GM19328 (cell line): ENCODE data around the gene STUM.

Experiments used
- ATAC-seq: cut with Tn5 transposase; IDR thresholded peaks from one replicate; pipeline ENCODE4 v1.9.1; 2021; ENCODE audit warnings: mild to moderate bottlenecking, moderate library complexity; ENCODE audit not compliant: unreplicated experiment

The STUM gene

GRCh38 chr1:226649244-226649643 is 100.7 kb downstream of the STUM start:
- ATAC-seq: no peak

- no peak for ATAC-seq
These were observed 101.2 kb downstream of the STUM start for GRCh38 chr1:226649780-226650179.

GRCh38 chr1:226650236-226650841 is 101.8 kb downstream of the STUM start:
- no peak for ATAC-seq

GRCh38 chr1:226651041-226651731 is 102.6 kb downstream of the STUM start:
- no peak for ATAC-seq

- no peak for ATAC-seq
These were observed 103.2 kb downstream of the STUM start for GRCh38 chr1:226651732-226652105.

- ATAC-seq: no peak
These were observed 104.0 kb downstream of the STUM start for GRCh38 chr1:226652613-226653012.

GRCh38 chr1:226653311-226653921 is 104.9 kb downstream of the STUM start:
- peak; percentile 73 for ATAC-seq

- ATAC-seq: no peak
These were observed 105.6 kb downstream of the STUM start for GRCh38 chr1:226654046-226654667.

- no peak for ATAC-seq
These were observed 106.1 kb downstream of the STUM start for GRCh38 chr1:226654668-226655055.

GRCh38 chr1:226655251-226656163 is 106.9 kb downstream of the STUM start:
- ATAC-seq: no peak

- no peak for ATAC-seq
These were observed 107.6 kb downstream of the STUM start for GRCh38 chr1:226656201-226656600.

- no peak for ATAC-seq
These were observed 108.2 kb downstream of the STUM start for GRCh38 chr1:226656601-226657277.

GRCh38 chr1:226657895-226658545 is 109.5 kb downstream of the STUM start:
- ATAC-seq: no peak

GRCh38 chr1:226658546-226659125 is 110.1 kb downstream of the STUM start:
- no peak for ATAC-seq
